GM12891 (cell line): ENCODE measurements around the gene LIPN.

Experiments used
- DNase-seq: peaks from one replicate; pipeline ENCODE4 v3.0.0; 2011; ENCODE audit warnings: low spot score; ENCODE audit not compliant: insufficient read length
- FAIRE-seq: peaks from 2 replicates; lab custom pipeline; 2011; peaks lifted over from hg19 to GRCh38; lab: Jason Lieb, UNC
- PAX5 ChIP-seq: IDR thresholded peaks from 2 replicates; pipeline ENCODE4 v1.6.1; 2011; ENCODE audit warnings: low read length, moderate library complexity, mild to moderate bottlenecking; ENCODE audit not compliant: insufficient read depth, severe bottlenecking
- POLR2A ChIP-seq: IDR thresholded peaks from 2 replicates; pipeline ENCODE4 v1.6.1; 2011; ENCODE audit warnings: low read depth, low read length, control low read depth
- POLR2AphosphoS5 ChIP-seq: IDR thresholded peaks from 2 replicates; pipeline ENCODE4 v1.6.1; 2011; ENCODE audit warnings: low read depth, low read length, control low read depth
- POU2F2 ChIP-seq: IDR thresholded peaks from 2 replicates; pipeline ENCODE4 v1.6.1; 2011; ENCODE audit warnings: low read depth, mild to moderate bottlenecking, control low read depth, low read length, moderate library complexity
- SPI1 ChIP-seq: IDR thresholded peaks from 2 replicates; pipeline ENCODE4 v1.6.1; 2011; ENCODE audit warnings: low read depth, low read length, control low read depth
- TAF1 ChIP-seq: IDR thresholded peaks from 2 replicates; pipeline ENCODE4 v1.6.1; 2011; ENCODE audit warnings: low read depth, low read length, control low read depth

The LIPN gene

DNA sequence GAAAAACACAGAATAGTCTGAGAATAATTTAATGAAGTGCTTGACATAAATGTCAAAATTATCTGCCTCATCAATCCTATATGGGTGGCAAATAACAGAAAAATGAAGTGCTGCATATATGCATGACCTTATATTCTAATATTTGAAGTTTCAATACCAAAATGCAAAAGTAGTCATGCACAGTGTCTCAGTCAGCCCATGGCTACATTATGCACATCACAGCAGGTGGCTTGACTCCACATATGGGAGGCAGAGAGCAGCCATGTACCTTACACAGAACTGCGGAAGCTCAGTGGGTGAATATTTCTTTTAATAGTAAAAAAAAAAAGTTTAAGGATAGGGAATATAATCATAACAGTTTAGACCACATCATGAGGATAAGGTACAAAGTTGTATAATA, 17.4 kb upstream of the LIPN start:
- TF ChIP-seq POLR2A (no peak), TAF1 (no peak), PAX5 (no peak)
- DNase-seq (no peak), FAIRE-seq (no peak)

DNA sequence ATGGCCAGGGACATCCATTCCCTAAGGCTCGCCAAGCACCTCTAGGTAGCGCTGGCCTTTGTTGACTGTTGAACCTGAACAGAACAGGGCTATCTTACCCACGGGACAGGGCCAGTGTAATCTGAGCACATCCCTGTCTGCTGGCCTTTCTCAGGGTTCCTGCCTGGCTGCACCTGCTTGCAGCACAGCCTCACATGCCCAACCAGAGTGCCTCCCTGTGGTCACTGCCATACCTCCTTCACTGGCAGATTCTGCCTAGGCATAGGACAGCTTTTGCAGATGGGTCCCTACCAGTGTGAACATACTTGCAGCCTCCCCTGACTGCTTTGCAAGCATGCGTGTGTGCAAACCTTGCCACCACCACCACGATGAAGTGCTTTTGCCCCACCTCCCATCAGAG, 15.8 kb upstream of the LIPN start:
- TF ChIP-seq SPI1 (no peak), POU2F2 (no peak), PAX5 (no peak), POLR2A (no peak), POLR2AphosphoS5 (no peak), TAF1 (no peak)
- no peak for FAIRE-seq
- DNase-seq: no peak

DNA sequence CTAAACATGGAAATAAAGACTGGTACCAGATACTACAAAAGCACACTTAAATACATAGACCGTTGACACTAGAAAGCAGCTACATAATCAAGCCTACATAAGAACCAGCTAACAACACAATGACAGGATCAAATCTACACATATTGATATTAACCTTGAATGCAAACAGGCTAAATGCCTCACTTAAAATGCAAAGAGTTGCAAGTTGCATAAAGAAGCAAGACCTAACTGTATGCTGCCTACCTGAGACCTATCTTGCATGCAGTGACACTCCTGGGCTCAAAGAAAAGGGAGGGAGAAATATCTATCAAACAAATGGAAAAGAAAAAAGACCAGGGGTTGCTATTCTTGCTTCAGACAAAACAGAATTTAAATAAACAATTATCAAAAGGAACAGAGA, 14.2 kb upstream of the LIPN start:
- no peak for DNase-seq
- FAIRE-seq: no peak
- TF ChIP-seq SPI1: no peak
- no peak for TF ChIP-seq PAX5
- no peak for TF ChIP-seq POLR2A
- no peak for TF ChIP-seq TAF1
- TF ChIP-seq POLR2AphosphoS5: no peak
- TF ChIP-seq POU2F2: no peak

DNA sequence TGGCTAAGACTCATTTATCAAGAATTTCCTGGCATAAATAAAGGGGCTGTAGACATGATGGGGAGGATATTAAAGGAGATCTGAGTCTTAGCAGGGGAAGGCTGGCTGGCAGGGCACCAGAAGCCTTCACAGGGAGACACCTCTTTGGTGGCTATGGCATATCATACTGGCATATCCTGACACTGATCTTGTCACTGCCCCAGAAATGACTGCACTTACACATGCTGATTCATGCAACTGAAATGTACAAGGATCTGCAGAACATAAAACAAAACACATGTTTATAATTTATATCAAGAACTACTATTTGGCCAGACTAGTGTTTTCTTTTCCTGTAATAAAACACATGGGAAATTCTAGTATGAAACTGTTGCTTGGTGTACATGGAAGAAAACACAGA, 5.5 kb upstream of the LIPN start:
- no peak for FAIRE-seq
- no peak for DNase-seq
- TF ChIP-seq POU2F2: no peak
- no peak for TF ChIP-seq PAX5
- no peak for TF ChIP-seq TAF1
- TF ChIP-seq POLR2A: no peak
- TF ChIP-seq POLR2AphosphoS5: no peak
- no peak for TF ChIP-seq SPI1

DNA sequence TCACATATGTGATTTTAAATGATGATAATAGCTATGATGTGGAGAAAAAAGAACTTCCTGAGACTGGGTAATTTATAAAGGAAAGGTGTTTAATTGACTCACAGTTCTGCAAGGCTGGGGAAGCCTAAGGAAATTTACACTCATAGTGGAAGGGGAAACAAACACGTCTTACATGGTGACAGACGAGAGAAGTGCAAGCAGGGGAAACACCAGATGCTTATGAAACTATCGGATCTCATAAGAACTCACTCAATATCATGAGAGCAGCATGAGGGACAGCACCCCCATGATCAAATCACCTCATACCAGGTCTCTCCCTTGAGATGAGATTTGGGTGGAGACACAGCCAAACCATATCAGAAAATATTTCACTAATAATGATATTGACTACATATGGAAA, 4.1 kb upstream of the LIPN start:
- DNase-seq: no peak
- no peak for FAIRE-seq
- TF ChIP-seq POU2F2: no peak
- TF ChIP-seq POLR2AphosphoS5: no peak
- no peak for TF ChIP-seq PAX5
- TF ChIP-seq SPI1: no peak
- no peak for TF ChIP-seq POLR2A
- no peak for TF ChIP-seq TAF1

DNA sequence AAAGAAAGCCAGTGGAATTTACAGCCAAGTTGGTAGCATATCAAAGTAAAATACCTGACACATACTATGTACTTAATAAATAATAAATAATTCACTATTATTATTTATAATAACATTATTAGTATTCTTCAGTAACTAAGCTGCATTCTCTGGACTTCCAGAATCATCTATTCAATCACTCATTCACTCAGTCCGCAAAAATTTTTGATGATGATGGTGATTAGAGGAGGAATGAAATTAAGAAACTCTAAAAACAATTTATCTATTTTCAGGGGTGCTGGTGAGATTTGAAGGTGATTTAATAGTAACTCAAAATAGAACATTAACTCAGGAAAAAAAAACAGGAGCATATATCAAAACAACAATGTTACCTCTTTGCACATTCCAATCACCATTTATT, 3.2 kb upstream of the LIPN start:
- DNase-seq (no peak), FAIRE-seq (no peak)
- TF ChIP-seq POLR2A (no peak), POLR2AphosphoS5 (no peak), TAF1 (no peak), PAX5 (no peak), POU2F2 (no peak), SPI1 (no peak)

DNA sequence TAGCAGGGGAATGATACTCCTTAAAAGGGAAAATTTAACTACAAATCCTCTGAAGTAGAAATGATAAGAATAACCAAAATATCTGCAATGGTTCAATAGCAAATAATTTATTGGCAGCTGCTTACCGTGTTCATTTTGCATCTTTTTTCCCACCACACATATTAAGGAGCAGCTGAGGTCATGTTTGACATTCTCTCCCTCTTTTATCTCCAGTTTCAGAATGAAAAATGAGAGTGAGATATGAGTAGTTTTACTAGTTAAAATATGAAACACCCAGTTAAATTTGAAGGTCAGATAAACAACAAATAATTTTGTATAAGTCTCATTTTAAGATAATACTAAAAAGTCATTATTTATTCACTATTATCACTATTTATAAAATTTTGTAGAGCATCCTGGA, 3.1 kb downstream of the LIPN start:
- no peak for TF ChIP-seq PAX5
- TF ChIP-seq POLR2A: no peak
- DNase-seq: no peak
- no peak for FAIRE-seq

DNA sequence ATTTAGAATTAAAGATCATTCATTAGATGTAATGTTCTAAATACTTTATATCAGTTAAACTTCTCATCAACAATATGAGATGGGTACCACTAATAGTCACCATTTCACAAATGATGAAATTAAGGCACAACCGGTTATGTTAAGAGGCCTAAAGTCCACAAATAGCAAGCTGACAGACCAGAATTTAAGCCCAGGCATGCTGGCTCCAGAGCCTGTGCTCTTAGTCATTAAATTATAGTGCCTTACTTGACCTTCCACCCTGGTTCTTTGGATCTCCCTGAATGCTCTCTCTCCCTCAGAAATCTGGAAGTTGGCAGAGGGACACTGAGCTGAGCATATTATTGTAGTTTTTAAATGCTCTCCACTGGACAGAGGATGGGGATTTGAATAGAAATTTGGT, 3.6 kb downstream of the LIPN start:
- FAIRE-seq (no peak), DNase-seq (no peak)
- no peak for TF ChIP-seq PAX5
- no peak for TF ChIP-seq SPI1
- no peak for TF ChIP-seq POLR2AphosphoS5
- no peak for TF ChIP-seq TAF1
- TF ChIP-seq POLR2A: no peak
- no peak for TF ChIP-seq POU2F2

DNA sequence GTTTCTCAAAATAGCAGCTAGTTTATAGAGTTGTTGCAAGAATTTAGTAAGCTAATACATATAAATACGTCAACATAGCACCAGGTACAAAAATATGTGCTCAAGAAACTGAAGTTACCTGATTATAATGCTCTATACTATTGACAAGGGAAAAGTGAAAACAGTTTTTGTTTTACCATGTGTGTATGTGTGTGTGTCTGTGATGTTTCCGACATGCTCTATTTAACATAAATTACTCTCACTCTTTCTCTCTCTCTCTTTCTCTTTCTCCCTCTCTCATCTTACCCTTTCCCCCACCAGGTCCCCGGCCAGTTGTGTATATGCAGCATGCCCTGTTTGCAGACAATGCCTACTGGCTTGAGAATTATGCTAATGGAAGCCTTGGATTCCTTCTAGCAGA, 4.3 kb downstream of the LIPN start:
- DNase-seq: no peak
- no peak for FAIRE-seq
- TF ChIP-seq TAF1: no peak
- TF ChIP-seq POLR2AphosphoS5: no peak
- no peak for TF ChIP-seq POLR2A
- no peak for TF ChIP-seq POU2F2
- no peak for TF ChIP-seq SPI1
- no peak for TF ChIP-seq PAX5

DNA sequence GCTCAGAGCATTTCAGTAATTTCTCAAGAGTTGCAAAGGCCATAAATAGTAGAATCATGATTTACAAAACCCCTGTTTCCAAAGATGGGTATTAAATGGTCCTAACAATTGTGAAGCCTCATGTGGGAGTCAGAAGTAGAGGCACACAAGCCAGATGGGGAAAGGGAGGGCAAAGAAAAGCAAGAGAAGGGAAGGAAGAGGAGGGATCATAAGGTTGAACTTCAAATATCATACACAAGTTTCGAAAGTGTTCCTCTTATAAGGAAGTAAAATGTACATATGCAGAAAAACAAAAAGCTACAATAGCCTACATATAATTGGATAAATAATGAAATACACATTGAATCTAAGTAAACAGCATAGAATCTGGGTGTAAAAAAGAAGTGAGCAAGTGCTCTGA, 6.0 kb downstream of the LIPN start:
- FAIRE-seq: no peak
- TF ChIP-seq POLR2A (no peak), TAF1 (no peak), POU2F2 (no peak), PAX5 (no peak), SPI1 (no peak), POLR2AphosphoS5 (no peak)
- DNase-seq: no peak

DNA sequence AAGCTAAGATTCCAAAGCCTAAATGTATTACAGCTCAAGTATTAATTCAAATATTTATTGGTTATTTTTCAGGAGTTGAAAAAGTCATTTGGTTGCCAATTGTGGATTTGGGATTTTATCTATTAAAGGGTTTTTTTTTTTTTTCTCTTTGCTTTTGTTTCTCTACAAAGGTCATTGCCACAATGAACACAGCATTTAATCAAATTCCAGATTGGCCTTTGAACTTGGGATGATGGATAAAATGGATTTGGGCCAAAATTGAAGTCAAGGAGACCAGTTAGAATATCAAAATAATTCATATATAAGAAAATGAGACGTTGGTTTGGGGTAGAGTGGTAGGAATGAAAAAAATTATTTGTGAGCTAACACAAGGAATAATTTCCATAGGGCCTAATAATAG, 9.6 kb downstream of the LIPN start:
- FAIRE-seq (no peak), DNase-seq (no peak)
- TF ChIP-seq SPI1 (no peak), PAX5 (no peak), POU2F2 (no peak), POLR2A (no peak), TAF1 (no peak), POLR2AphosphoS5 (no peak)
